Endothelial cell of umbilical vein (primary cell): Measurements from ENCODE around the gene PKD2. TPM values are rescaled to one million over a fixed set of nuclear protein-coding genes. Genes with fewer than 3 reads are reported as not detected.

Experiments
- BruUV-seq: library from RNA; stranded (reverse); fragments of 400-500 nt; replicated peaks from 2 replicates; lab custom pipeline; 2021; lab: Mats Ljungman, UMichigan
- CTCF ChIA-PET: fragments of 300-600, 350-600 bp; sonication (Branson Sonifier 250); formaldehyde crosslinking; loops from one replicate; lab custom pipeline; 2021; ENCODE audit warnings: antibody characterized with exemption, inconsistent platforms; lab: Charles Lee
- POLR2A ChIA-PET: fragments of 300-600, 350-600 bp; sonication (Branson Sonifier 250); formaldehyde crosslinking; loops from one replicate; lab custom pipeline; 2021; ENCODE audit warnings: antibody characterized with exemption, inconsistent platforms; lab: Charles Lee
- DNase-seq: peaks from one replicate; pipeline ENCODE4 v3.0.0-alpha.2; 2011; ENCODE audit warnings: low read depth, low spot score
- FAIRE-seq: peaks from 2 replicates; lab custom pipeline; 2011; peaks lifted over from hg19 to GRCh38; lab: Jason Lieb, UNC
- H2AFZ ChIP-seq: 2 replicates; pipeline ENCODE4 v1.6.0; 2012; ENCODE audit warnings: low read depth, low read length, control low read depth, inconsistent platforms
- H3K27ac ChIP-seq: 2 replicates; pipeline ENCODE4 v1.5.1; 2011; ENCODE audit warnings: low read depth, mild to moderate bottlenecking, control low read depth, low read length, moderate library complexity; ENCODE audit not compliant: insufficient read depth
- H3K27me3 ChIP-seq, 2 experiments: 2 replicates each; pipeline versions ENCODE4 v1.6.0 to v1.6.1; 2011; ENCODE audit warnings: low read length in 2 of 2, mixed read lengths in 1 of 2; ENCODE audit not compliant: control insufficient read depth in 2 of 2, insufficient read depth in 2 of 2
- H3K36me3 ChIP-seq, 2 experiments: 2 replicates in 1 of 2; 3 replicates in 1 of 2; pipeline ENCODE4 v1.5.1; 2011; ENCODE audit warnings: low read length in 2 of 2, mild to moderate bottlenecking in 1 of 2, moderate library complexity in 1 of 2; ENCODE audit not compliant: control insufficient read depth in 2 of 2, insufficient read depth in 2 of 2; ENCODE audit errors: extremely low read depth in 1 of 2
- H3K4me1 ChIP-seq: 3 replicates; pipeline ENCODE4 v1.5.1; 2011; ENCODE audit warnings: mild to moderate bottlenecking, low read length; ENCODE audit not compliant: control insufficient read depth, insufficient read depth; ENCODE audit errors: extremely low read depth
- H3K4me2 ChIP-seq: 2 replicates; pipeline ENCODE4 v1.6.1; 2011; ENCODE audit warnings: low read length, control low read depth, mixed read lengths; ENCODE audit not compliant: insufficient read depth
- H3K4me3 ChIP-seq, 3 experiments: fragments of 200-600 bp in 1 of 3; sonication (generic), shearing (Covaris generic) in 1 of 3; replicated peaks in 1 of 3; 2 replicates each; pipeline ENCODE4 v1.5.1; 2011 to 2016; ENCODE audit warnings: control low read depth in 3 of 3, low read length in 3 of 3, mild to moderate bottlenecking in 2 of 3, inconsistent platforms in 1 of 3, low read depth in 1 of 3, moderate library complexity in 1 of 3; ENCODE audit not compliant: insufficient read depth in 1 of 3
- H3K79me2 ChIP-seq: 2 replicates; pipeline ENCODE4 v1.6.0; 2012; ENCODE audit warnings: low read length, inconsistent platforms; ENCODE audit not compliant: control insufficient read depth, insufficient read depth
- H3K9ac ChIP-seq: replicated peaks from 2 replicates; pipeline ENCODE3; 2011; ENCODE audit warnings: low read length, control low read depth; ENCODE audit not compliant: insufficient read depth; ENCODE audit errors: extremely low read depth
- H3K9me1 ChIP-seq: replicated peaks from 3 replicates; pipeline ENCODE4 v1.6.0; 2011; ENCODE audit warnings: mild to moderate bottlenecking, low read length; ENCODE audit not compliant: control insufficient read depth, insufficient read depth; ENCODE audit errors: extremely low read depth
- H3K9me3 ChIP-seq: replicated peaks from 2 replicates; pipeline ENCODE4 v1.5.1; 2012; ENCODE audit warnings: low read length, inconsistent platforms; ENCODE audit not compliant: control insufficient read depth, insufficient read depth
- H4K20me1 ChIP-seq: replicated peaks from 2 replicates; pipeline ENCODE3; 2011; ENCODE audit warnings: mild to moderate bottlenecking, low read length; ENCODE audit not compliant: control insufficient read depth, insufficient read depth; ENCODE audit errors: extremely low read depth
- CTCF ChIP-seq, 2 donors: IDR thresholded peaks; 1 replicate in 1 of 2; 2 replicates in 1 of 2; pipeline ENCODE4 v1.5.1; 2011; ENCODE audit warnings: low read length in 2 of 2, mild to moderate bottlenecking in 2 of 2, moderate library complexity in 2 of 2, control low read depth in 1 of 2, inconsistent platforms in 1 of 2, low read depth in 1 of 2; ENCODE audit not compliant: insufficient read depth in 1 of 2; ENCODE audit errors: extremely low read depth in 1 of 2
- EZH2 ChIP-seq: IDR thresholded peaks from 2 replicates; pipeline ENCODE4 v1.6.1; 2012; ENCODE audit warnings: borderline replicate concordance, low read depth, mild to moderate bottlenecking, moderate library complexity, low read length, inconsistent platforms; ENCODE audit not compliant: severe bottlenecking
- FOS ChIP-seq: IDR thresholded peaks from 2 replicates; pipeline ENCODE4 v1.6.1; 2011; ENCODE audit warnings: mild to moderate bottlenecking, low read length, moderate library complexity, borderline replicate concordance; ENCODE audit not compliant: insufficient read depth
- GATA2 ChIP-seq: IDR thresholded peaks from 2 replicates; pipeline ENCODE4 v1.7.0; 2011; ENCODE audit warnings: low read depth, mild to moderate bottlenecking, moderate library complexity, mixed read lengths, low read length; ENCODE audit not compliant: insufficient read length, insufficient read depth
- JUN ChIP-seq: IDR thresholded peaks from 2 replicates; pipeline ENCODE4 v1.6.1; 2011; ENCODE audit warnings: borderline replicate concordance, low read depth; ENCODE audit not compliant: insufficient read length, insufficient read depth
- MAX ChIP-seq: IDR thresholded peaks from 2 replicates; pipeline ENCODE4 v1.6.1; 2011; ENCODE audit not compliant: insufficient read depth, insufficient read length
- MYC ChIP-seq: IDR thresholded peaks from one replicate; pipeline ENCODE4 v1.6.1; 2011; ENCODE audit warnings: mild to moderate bottlenecking, low read depth, low read length
- POLR2A ChIP-seq: IDR thresholded peaks from 2 replicates; pipeline ENCODE4 v1.6.1; 2012; ENCODE audit warnings: low read depth, mild to moderate bottlenecking, control low read depth, low read length
- POLR2AphosphoS5 ChIP-seq: IDR thresholded peaks from 2 replicates; pipeline ENCODE4 v1.6.1; 2012; ENCODE audit warnings: low read depth, mild to moderate bottlenecking, control low read depth, low read length, moderate library complexity; ENCODE audit not compliant: insufficient read depth
- dilution Hi-C: fragments of 300-500 bp; cut with MboI; formaldehyde crosslinking; loops from one replicate; pipeline ENCODE4 v1.15.0; 2019; ENCODE audit warnings: low sequenced_read_pairs; ENCODE audit not compliant: extremely low pct_ligation_motif_present
- intact Hi-C: fragments of 100-400 bp; cut with micrococcal nuclease; formaldehyde crosslinking; loops from one replicate; pipeline ENCODE4 v1.10.0; 2022
- polyA plus RNA-seq, 4 experiments: library from polyadenylated mRNA; depleted of rRNA in 3 of 4; stranded (reverse) in 3 of 4; unstranded in 1 of 4; fragments of >200 nt; gene quantifications; 2 replicates each; pipeline versions ENCODE4 v1.2.1 to v1.2.3, GENCODE V29; 2011 to 2012; ENCODE audit warnings: missing spikeins in 1 of 4
- total RNA-seq: library from RNA; stranded (reverse); gene quantifications from 2 replicates; pipeline ENCODE4 v1.2.3, GENCODE V29; 2021

The PKD2 gene
- total and polyA plus RNA-seq, 2 donors (not counting 3 experiments of a cell fraction or from before 2014, with no cell fraction given) = 23.1 to 27.0 TPM

GRCh38 chr4:88037936-88038335 lies 30.5 kb downstream of the PKD2 start:
- H3K36me3 ChIP-seq = peaks cover 17 to 30% of the 10 kb centered on the region in 2 experiments
- H3K27me3 ChIP-seq = no peaks in the 10 kb centered on the region
- dilution Hi-C loops = no loop called here
- no peak overlapping the region for H3K9ac ChIP-seq
- peaks cover 1% of the 10 kb centered on the region for H3K4me1 ChIP-seq
- no peak overlapping the region for H3K27ac ChIP-seq
- DNase-seq = no peak
- no peaks in the 10 kb centered on the region for H4K20me1 ChIP-seq
- POLR2A ChIA-PET = no interaction called here
- no peak overlapping the region for H2AFZ ChIP-seq
- no peak for TF ChIP-seq FOS
- no peak for TF ChIP-seq GATA2
- TF ChIP-seq MAX = no peak
- no peak for TF ChIP-seq EZH2
- no peak for TF ChIP-seq POLR2AphosphoS5
- TF ChIP-seq JUN = no peak
- no peak for TF ChIP-seq MYC
- TF ChIP-seq CTCF (IDR thresholded peaks at IDR 0.05; ENCODE audit: extremely low read depth in 1 of 2, insufficient read depth in 1 of 2, low read depth in 1 of 2, low read length in 2 of 2) = no peak
- TF ChIP-seq POLR2A = no peak
- no peak for FAIRE-seq
- H3K9me3 ChIP-seq = no peaks in the 10 kb centered on the region
- no peaks in the 10 kb centered on the region for H3K9me1 ChIP-seq
- CTCF ChIA-PET = interaction anchor here (1.4 to 2.8 kb wide), 2 partner anchors 174 to 181 kb away, joined by 4 to 16 read pairs; no protein-coding TSS in a partner anchor
- H3K4me3 ChIP-seq = no peak overlapping the region
- H3K79me2 ChIP-seq = peaks cover 1% of the 10 kb centered on the region
- no peak overlapping the region for H3K4me2 ChIP-seq
- intact Hi-C loops = loop anchor here (10.0 kb wide), 1 partner anchor 417 kb away; the partner anchor contains the start of gene HERC5
- BruUV-seq = no TSS peak
